ENCODE data around the gene NEURL1. TPM values are rescaled to one million over a fixed set of nuclear protein-coding genes. Genes with fewer than 3 reads are reported as not detected.

NEURL1 gene
- total RNA-seq, 1 experiment from 2014 or later = 1.7 TPM

DNA sequence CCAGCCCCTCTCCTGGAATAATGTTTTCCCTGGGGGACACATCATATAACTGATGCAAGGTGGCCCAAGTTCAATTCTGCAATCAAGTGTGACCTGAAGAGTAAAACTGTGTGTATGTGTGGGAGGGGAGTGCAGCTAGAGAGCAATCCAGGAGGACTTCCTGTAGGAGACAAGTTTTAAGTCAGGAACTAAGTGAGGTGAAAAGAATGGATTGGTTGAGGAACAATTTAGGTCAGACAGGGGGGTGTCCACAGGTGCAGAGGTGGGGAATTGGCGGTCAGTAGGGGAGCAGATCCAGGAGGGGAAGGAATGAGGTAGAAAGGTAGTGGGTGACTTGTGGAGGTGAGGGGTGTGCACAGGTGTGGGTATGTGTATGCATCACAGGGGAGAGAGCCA, 82.6 kb downstream of the NEURL1 start:
- H3F3A ChIP-seq (ENCODE audit: low read length, unreplicated experiment) = no peaks in the 10 kb centered on the region
- intact Hi-C loops (cut with micrococcal nuclease) = no loop called here
- no peak for DNase-seq
- no peaks in the 10 kb centered on the region for H3K79me2 ChIP-seq (ENCODE audit: low read length)
- no peak overlapping the region for H3K27ac ChIP-seq (ENCODE audit: low read length)
- H3K4me1 ChIP-seq (ENCODE audit: insufficient read depth, low read length) = peaks cover 36% of the 10 kb centered on the region
- CTCF ChIA-PET = no interaction called here
- no peak for ATAC-seq
- no peaks in the 10 kb centered on the region for H3K36me3 ChIP-seq (ENCODE audit: low read depth, low read length)
- no TSS peak for BruUV-seq (replicated peaks)
- H3K27me3 ChIP-seq (ENCODE audit: low read length) = no peaks in the 10 kb centered on the region
- H2AFZ ChIP-seq (ENCODE audit: low read length) = no peak overlapping the region
- H3K4me2 ChIP-seq (ENCODE audit: low read length) = no peak overlapping the region
- no peak overlapping the region for H3K9ac ChIP-seq (ENCODE audit: low read length)
- H3K9me2 ChIP-seq (replicated peaks; ENCODE audit: low read length) = no peaks in the 10 kb centered on the region
- POLR2A ChIA-PET (ENCODE audit: unreplicated experiment) = interaction anchor here (0.5 to 0.6 kb wide), 2 partner anchors 34 to 491 kb away, joined by 4 to 29 read pairs; no protein-coding TSS in a partner anchor
- H3K4me3 ChIP-seq (ENCODE audit: low read length) = no peak overlapping the region
- no peaks in the 10 kb centered on the region for H3K9me3 ChIP-seq (ENCODE audit: low read length)
- H4K20me1 ChIP-seq (ENCODE audit: low read length) = no peaks in the 10 kb centered on the region
- TF ChIP-seq, protein P1, sequence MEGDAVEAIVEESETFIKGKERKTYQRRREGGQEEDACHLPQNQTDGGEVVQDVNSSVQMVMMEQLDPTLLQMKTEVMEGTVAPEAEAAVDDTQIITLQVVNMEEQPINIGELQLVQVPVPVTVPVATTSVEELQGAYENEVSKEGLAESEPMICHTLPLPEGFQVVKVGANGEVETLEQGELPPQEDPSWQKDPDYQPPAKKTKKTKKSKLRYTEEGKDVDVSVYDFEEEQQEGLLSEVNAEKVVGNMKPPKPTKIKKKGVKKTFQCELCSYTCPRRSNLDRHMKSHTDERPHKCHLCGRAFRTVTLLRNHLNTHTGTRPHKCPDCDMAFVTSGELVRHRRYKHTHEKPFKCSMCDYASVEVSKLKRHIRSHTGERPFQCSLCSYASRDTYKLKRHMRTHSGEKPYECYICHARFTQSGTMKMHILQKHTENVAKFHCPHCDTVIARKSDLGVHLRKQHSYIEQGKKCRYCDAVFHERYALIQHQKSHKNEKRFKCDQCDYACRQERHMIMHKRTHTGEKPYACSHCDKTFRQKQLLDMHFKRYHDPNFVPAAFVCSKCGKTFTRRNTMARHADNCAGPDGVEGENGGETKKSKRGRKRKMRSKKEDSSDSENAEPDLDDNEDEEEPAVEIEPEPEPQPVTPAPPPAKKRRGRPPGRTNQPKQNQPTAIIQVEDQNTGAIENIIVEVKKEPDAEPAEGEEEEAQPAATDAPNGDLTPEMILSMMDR (conservative IDR thresholded peaks at IDR 0.05; ENCODE audit: low read depth, low read length) = no peak
- TF ChIP-seq EZH2 (IDR thresholded peaks at IDR 0.05; ENCODE audit: low read length, unreplicated experiment) (no peak), EZH2phosphoT487 (IDR thresholded peaks at IDR 0.05; ENCODE audit: borderline replicate concordance, low read length) (no peak)

DNA sequence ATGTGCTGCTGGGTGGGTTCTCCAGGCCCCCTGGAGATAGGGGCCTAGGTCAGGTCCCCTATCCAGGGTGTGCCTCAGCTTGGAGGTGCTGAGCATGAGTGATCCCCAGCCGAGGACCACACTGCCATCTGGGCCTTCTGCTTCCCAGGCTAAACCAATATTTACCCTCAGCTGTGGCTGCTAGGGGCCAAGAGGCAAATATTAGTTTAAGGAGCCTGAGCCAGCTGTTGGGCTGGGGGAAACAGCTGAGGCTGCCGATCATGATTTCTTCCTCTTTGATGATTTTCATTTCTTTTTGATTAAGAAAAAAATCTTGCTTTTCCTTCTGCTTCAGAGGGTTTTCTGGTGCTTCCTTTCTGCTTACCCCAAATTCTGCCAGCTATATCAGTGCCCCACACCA, 83.4 kb downstream of the NEURL1 start:
- H3K9ac ChIP-seq (ENCODE audit: low read length) = no peak overlapping the region
- no peaks in the 10 kb centered on the region for H3K27me3 ChIP-seq (ENCODE audit: low read length)
- TF ChIP-seq EZH2phosphoT487 (IDR thresholded peaks at IDR 0.05; ENCODE audit: borderline replicate concordance, low read length) (no peak), EZH2 (IDR thresholded peaks at IDR 0.05; ENCODE audit: low read length, unreplicated experiment) (no peak)
- TF ChIP-seq, protein P1 (conservative IDR thresholded peaks at IDR 0.05; ENCODE audit: low read depth, low read length) = no peak
- no peak overlapping the region for H3K27ac ChIP-seq (ENCODE audit: low read length)
- no peak overlapping the region for H3K4me3 ChIP-seq (ENCODE audit: low read length)
- H3K9me2 ChIP-seq (replicated peaks; ENCODE audit: low read length) = no peaks in the 10 kb centered on the region
- H3K9me3 ChIP-seq (ENCODE audit: low read length) = no peaks in the 10 kb centered on the region
- peak; percentile 41 for ATAC-seq
- no peaks in the 10 kb centered on the region for H3F3A ChIP-seq (ENCODE audit: low read length, unreplicated experiment)
- POLR2A ChIA-PET (ENCODE audit: unreplicated experiment) = no interaction called here
- intact Hi-C loops (cut with micrococcal nuclease) = no loop called here
- no peaks in the 10 kb centered on the region for H3K36me3 ChIP-seq (ENCODE audit: low read depth, low read length)
- no peak overlapping the region for H3K4me2 ChIP-seq (ENCODE audit: low read length)
- BruUV-seq (replicated peaks) = no TSS peak
- peak; percentile 17 for DNase-seq
- H2AFZ ChIP-seq (ENCODE audit: low read length) = no peak overlapping the region
- H4K20me1 ChIP-seq (ENCODE audit: low read length) = no peaks in the 10 kb centered on the region
- CTCF ChIA-PET = no interaction called here
- H3K79me2 ChIP-seq (ENCODE audit: low read length) = no peaks in the 10 kb centered on the region
- H3K4me1 ChIP-seq (ENCODE audit: insufficient read depth, low read length) = peaks cover 36% of the 10 kb centered on the region

DNA sequence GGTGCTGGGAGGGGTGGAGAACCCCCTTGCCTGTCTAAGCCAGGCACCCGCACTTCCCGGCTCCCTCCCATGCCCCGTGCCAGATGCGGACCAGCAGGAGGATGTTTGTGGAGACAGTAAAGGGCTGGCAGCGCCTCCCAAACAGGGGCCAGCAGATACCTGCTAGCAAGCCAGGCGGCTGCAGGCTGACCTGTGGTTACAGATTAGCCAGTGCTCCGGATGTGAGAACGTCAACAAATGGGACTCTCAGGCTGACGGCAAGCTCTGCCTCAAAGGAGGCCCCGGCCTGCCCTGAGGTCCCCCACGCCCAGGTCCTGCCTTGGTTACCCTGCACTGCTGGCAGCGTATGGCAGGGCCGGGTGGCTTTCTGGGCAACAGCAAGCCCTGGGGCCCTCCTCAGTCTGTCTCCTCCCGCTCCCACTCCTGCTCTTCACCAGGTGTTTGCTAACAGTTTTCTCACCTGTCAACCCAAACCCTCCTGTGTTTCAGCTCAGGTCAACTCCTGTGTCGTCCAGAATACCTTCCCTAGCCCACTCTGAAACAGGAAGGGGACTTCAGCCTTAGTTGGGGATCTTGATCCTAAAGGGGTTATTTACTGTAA, 85.4 kb downstream of the NEURL1 start:
- Histone ChIP-seq H3K79me2 (ENCODE audit: low read length) (no peaks in the 10 kb centered on the region), H3K27ac (ENCODE audit: low read length) (no peak overlapping the region), H3K4me2 (ENCODE audit: low read length) (no peak overlapping the region), H3K9me3 (ENCODE audit: low read length) (no peaks in the 10 kb centered on the region), H3K4me3 (ENCODE audit: low read length) (no peak overlapping the region), H4K20me1 (ENCODE audit: low read length) (no peaks in the 10 kb centered on the region), H3K4me1 (ENCODE audit: insufficient read depth, low read length) (peaks cover 20% of the 10 kb centered on the region), H3F3A (ENCODE audit: low read length, unreplicated experiment) (no peaks in the 10 kb centered on the region), H3K36me3 (ENCODE audit: low read depth, low read length) (no peaks in the 10 kb centered on the region), H2AFZ (ENCODE audit: low read length) (no peak overlapping the region), H3K9me2 (replicated peaks; ENCODE audit: low read length) (no peaks in the 10 kb centered on the region), H3K9ac (ENCODE audit: low read length) (no peak overlapping the region), H3K27me3 (ENCODE audit: low read length) (no peaks in the 10 kb centered on the region)
- intact Hi-C loops (cut with micrococcal nuclease) = no loop called here
- ATAC-seq = no peak
- ChIA-PET POLR2A (ENCODE audit: unreplicated experiment) (no interaction called here), CTCF (no interaction called here)
- TF ChIP-seq EZH2phosphoT487 (IDR thresholded peaks at IDR 0.05; ENCODE audit: borderline replicate concordance, low read length) (no peak), EZH2 (IDR thresholded peaks at IDR 0.05; ENCODE audit: low read length, unreplicated experiment) (no peak)
- TF ChIP-seq, protein P1 (conservative IDR thresholded peaks at IDR 0.05; ENCODE audit: low read depth, low read length) = no peak
- no TSS peak for BruUV-seq (replicated peaks)
- no peak for DNase-seq

All from PC-3 (cell line).